Subcutaneous abdominal adipose tissue (tissue), 5 donors: ENCODE measurements around the gene TEPSIN.

Source experiments
- H3K27ac ChIP-seq: one replicate; pipeline ENCODE4 v1.7.0; 2013; ENCODE audit warnings: low read depth, mild to moderate bottlenecking, inconsistent platforms, low read length, moderate library complexity
- H3K27me3 ChIP-seq, 5 donors: one replicate each; pipeline ENCODE4 v1.7.0; 2013; ENCODE audit warnings: low read length in 5 of 5, inconsistent platforms in 1 of 5; ENCODE audit not compliant: control insufficient read depth in 5 of 5, insufficient read depth in 4 of 5
- H3K36me3 ChIP-seq, 5 donors: one replicate each; pipeline ENCODE4 v1.7.0; 2013; ENCODE audit warnings: low read length in 5 of 5; ENCODE audit not compliant: control insufficient read depth in 5 of 5, insufficient read depth in 5 of 5
- H3K4me1 ChIP-seq, 5 donors: one replicate each; pipeline ENCODE4 v1.7.0; 2013; ENCODE audit warnings: low read length in 5 of 5, mild to moderate bottlenecking in 3 of 5, moderate library complexity in 1 of 5; ENCODE audit not compliant: control insufficient read depth in 5 of 5, insufficient read depth in 5 of 5
- H3K4me3 ChIP-seq, 5 donors: one replicate each; pipeline ENCODE4 v1.7.0; 2013; ENCODE audit warnings: low read length in 5 of 5, low read depth in 1 of 5
- H3K9ac ChIP-seq, 5 donors: one replicate each; pipeline ENCODE4 v1.7.0; 2013; ENCODE audit warnings: low read length in 5 of 5, mild to moderate bottlenecking in 4 of 5, moderate library complexity in 3 of 5
- H3K9me3 ChIP-seq, 5 donors: one replicate each; pipeline ENCODE4 v1.7.0; 2013; ENCODE audit warnings: low read length in 5 of 5; ENCODE audit not compliant: control insufficient read depth in 5 of 5
- donor health status: healthy.
- donor health status: healthy.
- donor health status: healthy.
- donor health status: healthy.
- donor health status: healthy.

The TEPSIN gene

GRCh38 chr17:81251709-81252301, 12.9 kb upstream of the TEPSIN start:
- Histone ChIP-seq H3K4me1 (peaks cover 2 to 18% (median 10%) of the 10 kb centered on the region in 5 donors), H3K9me3 (no peaks in the 10 kb centered on the region), H3K9ac (no peak overlapping the region), H3K27ac (no peak overlapping the region), H3K36me3 (peaks cover 0 to 50% (median 38%) of the 10 kb centered on the region in 5 donors), H3K4me3 (no peak overlapping the region), H3K27me3 (no peaks in the 10 kb centered on the region)

GRCh38 chr17:81251094-81251708, 12.3 kb upstream of the TEPSIN start:
- Histone ChIP-seq H3K9ac (no peak overlapping the region), H3K27ac (no peak overlapping the region), H3K27me3 (no peaks in the 10 kb centered on the region), H3K36me3 (peaks cover 0 to 52% (median 37%) of the 10 kb centered on the region in 5 donors), H3K4me3 (no peak overlapping the region), H3K4me1 (peaks cover 2 to 17% (median 10%) of the 10 kb centered on the region in 5 donors), H3K9me3 (no peaks in the 10 kb centered on the region)

DNA sequence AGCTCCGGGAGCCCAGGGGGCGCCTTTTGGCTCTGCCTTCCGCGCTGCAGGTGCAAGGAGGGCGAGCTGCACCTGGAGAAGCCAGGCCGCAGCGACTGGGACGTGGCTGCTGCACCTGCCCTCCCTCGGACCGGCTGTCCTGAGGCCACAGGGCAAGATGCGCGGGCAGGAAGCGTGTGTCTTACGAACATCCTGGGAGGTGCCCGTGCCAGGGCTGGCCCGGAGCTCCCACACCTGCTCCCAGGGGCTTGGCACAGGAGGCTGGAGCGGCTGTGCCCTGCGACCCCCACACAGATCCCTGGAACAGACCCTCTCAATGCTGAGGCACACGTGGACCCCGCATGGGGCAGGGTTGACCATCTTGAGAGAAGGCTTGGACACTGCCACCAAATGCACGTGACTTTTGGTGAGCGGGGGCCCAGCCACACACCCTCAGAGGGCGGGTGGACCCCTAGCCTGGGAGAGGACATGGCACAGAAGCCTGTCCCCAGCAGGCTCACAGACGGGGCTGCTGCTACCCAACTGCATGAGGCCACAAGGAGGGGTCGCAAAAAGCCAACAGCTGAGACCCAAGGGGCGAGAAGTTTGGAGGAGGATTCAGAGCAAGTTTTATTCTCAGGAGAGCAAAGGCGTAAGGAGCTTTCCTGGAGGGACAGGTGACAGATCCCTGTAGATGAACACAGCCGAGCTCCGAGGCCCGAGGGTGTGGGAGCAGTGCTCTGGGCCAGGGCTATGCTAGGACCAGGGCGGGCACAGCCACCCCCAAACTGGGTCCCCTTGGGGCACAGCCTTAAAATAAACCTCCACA, 11.6 kb upstream of the TEPSIN start:
- Histone ChIP-seq H3K9me3 (no peaks in the 10 kb centered on the region), H3K36me3 (peaks cover 0 to 50% (median 37%) of the 10 kb centered on the region in 5 donors), H3K27me3 (no peaks in the 10 kb centered on the region), H3K4me1 (peaks cover 2 to 13% (median 9%) of the 10 kb centered on the region in 5 donors), H3K27ac (no peak overlapping the region), H3K9ac (no peak overlapping the region), H3K4me3 (no peak overlapping the region)

DNA sequence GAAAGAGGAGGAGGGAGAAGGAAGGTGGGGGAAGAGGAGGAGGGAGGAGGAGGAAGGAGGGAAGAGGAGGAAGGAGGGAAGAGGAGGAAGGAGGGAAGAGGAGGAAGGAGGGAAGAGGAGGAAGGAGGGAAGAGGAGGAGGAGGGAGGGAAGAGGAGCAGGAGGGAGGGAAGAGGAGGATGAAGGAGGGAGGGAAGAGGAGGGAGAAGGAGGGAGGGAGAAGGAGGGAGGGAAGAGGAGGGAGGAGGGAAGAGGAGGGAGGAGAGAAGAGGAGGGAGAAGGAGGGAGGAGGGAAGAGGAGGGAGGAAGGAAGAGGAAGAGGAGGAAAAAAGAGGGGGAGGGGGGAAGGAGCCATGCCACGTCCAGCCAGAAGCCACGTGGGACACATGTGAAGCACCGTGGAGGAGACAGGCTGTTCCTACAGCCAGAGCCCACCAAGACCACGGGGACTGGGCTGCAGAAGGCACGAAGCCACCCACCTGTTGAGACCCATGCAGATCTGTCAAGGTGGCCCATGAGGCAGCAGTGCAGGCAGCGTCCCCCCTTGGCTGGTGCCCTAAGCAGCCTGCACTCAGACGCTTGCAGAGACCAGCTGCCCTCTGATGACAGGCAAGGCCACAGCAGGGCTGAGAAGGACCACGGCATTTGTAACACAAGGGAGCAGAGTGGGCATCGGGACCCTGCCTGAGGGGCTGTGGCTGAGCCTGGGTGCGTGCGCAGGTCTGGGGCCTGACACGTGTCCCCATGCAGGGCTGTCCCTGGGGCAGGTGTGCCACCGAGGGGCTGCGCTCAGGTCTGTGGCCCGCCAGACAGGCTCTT, 10.6 kb upstream of the TEPSIN start:
- H3K27ac ChIP-seq = no peak overlapping the region
- H3K36me3 ChIP-seq = peaks cover 0 to 54% (median 41%) of the 10 kb centered on the region in 5 donors
- no peak overlapping the region for H3K4me3 ChIP-seq
- H3K27me3 ChIP-seq = no peaks in the 10 kb centered on the region
- H3K9ac ChIP-seq = no peak overlapping the region
- no peaks in the 10 kb centered on the region for H3K9me3 ChIP-seq
- peaks cover 0 to 6% (median 0%) of the 10 kb centered on the region in 5 donors for H3K4me1 ChIP-seq

GRCh38 chr17:81248649-81249048, 9.8 kb upstream of the TEPSIN start:
- Histone ChIP-seq H3K36me3 (peaks cover 0 to 54% (median 41%) of the 10 kb centered on the region in 5 donors), H3K4me1 (peaks cover 0 to 8% (median 0%) of the 10 kb centered on the region in 5 donors), H3K4me3 (no peak overlapping the region), H3K9ac (no peak overlapping the region), H3K9me3 (no peaks in the 10 kb centered on the region), H3K27ac (no peak overlapping the region), H3K27me3 (no peaks in the 10 kb centered on the region)

DNA sequence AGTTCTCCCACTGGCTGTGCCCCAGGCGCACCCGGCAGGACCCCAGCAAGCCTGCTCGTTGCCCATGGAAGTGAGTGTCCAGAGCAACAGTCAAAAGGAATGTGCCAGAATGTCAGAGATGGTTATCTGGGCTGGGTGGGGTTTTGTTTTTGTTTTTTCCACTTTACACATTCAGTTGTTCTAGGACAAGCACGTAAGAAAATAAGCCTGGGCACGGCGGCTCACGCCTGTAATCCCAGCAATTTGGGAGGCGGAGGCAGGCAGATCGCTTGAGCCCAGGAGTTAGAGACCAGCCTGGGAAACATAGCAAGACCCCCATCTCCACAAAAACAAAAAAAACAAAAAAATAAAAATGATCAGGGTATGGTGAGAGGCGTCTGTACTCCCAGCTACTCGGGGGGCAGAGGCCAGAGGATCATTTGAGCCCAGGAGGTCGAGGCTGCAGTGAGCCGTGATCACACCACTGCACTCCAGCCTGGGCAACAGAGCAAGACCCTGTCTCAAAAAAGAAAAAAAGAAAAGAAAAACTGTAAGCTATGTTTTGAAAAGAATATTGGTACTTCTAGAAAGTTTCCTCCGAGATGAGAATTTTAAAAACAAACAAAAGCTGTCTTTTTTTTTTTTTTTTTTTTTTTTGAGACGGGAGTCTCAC, 8.6 kb upstream of the TEPSIN start:
- Histone ChIP-seq H3K36me3 (peaks cover 0 to 50% (median 36%) of the 10 kb centered on the region in 5 donors), H3K9ac (no peak overlapping the region), H3K27ac (no peak overlapping the region), H3K9me3 (no peaks in the 10 kb centered on the region), H3K4me1 (peaks cover 0 to 8% (median 0%) of the 10 kb centered on the region in 5 donors), H3K4me3 (no peak overlapping the region), H3K27me3 (no peaks in the 10 kb centered on the region)

GRCh38 chr17:81246679-81247338, 8.0 kb upstream of the TEPSIN start:
- Histone ChIP-seq H3K9me3 (no peaks in the 10 kb centered on the region), H3K4me3 (no peak overlapping the region), H3K4me1 (peaks cover 0 to 8% (median 0%) of the 10 kb centered on the region in 5 donors), H3K27ac (no peak overlapping the region), H3K9ac (no peak overlapping the region), H3K36me3 (peaks cover 0 to 43% (median 29%) of the 10 kb centered on the region in 5 donors), H3K27me3 (no peaks in the 10 kb centered on the region)

DNA sequence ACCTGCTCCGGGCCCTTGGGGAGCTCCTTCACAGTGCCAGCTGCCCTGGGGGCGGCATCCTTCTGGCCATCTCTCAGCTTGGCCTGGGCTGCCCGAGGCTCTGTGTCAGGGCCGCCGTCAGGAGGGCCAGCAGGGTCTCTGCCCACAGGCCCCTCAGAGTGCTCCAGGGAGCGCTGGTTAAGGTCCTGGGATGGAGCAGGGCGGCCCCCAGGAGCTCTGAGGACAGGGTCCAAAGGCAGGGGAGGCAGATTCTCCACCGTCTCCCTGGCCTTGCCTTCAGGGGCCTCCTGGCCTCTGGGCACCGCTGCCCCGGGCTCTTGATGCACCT, 7.5 kb upstream of the TEPSIN start:
- H3K9me3 ChIP-seq = no peaks in the 10 kb centered on the region
- peaks cover 0 to 40% (median 26%) of the 10 kb centered on the region in 5 donors for H3K36me3 ChIP-seq
- H3K27me3 ChIP-seq = no peaks in the 10 kb centered on the region
- H3K4me3 ChIP-seq = no peak overlapping the region
- peaks cover 0 to 8% (median 0%) of the 10 kb centered on the region in 5 donors for H3K4me1 ChIP-seq
- no peak overlapping the region for H3K9ac ChIP-seq
- no peak overlapping the region for H3K27ac ChIP-seq
